PC-9 (cell line): ENCODE data around the gene TBPL1. TPM values are rescaled to one million over a fixed set of nuclear protein-coding genes. Genes with fewer than 3 reads are reported as not detected.

Source experiments
- BruUV-seq: library from RNA; stranded (reverse); fragments of 400-500 nt; replicated peaks from 2 replicates; lab custom pipeline; 2021; lab: Mats Ljungman, UMichigan
- CTCF ChIA-PET: fragments of 300-600 bp; sonication (Branson Sonifier 250); formaldehyde crosslinking; loops from one replicate; lab custom pipeline; 2022; ENCODE audit warnings: antibody characterized with exemption; lab: Charles Lee
- POLR2A ChIA-PET: fragments of 300-600 bp; sonication (Branson Sonifier 250); formaldehyde crosslinking; loops from one replicate; lab custom pipeline; 2022; ENCODE audit warnings: antibody characterized with exemption; ENCODE audit not compliant: unreplicated experiment; lab: Charles Lee
- DNase-seq, 2 experiments: peaks; one replicate each; pipeline versions ENCODE4 v3.0.0 to v3.0.0-alpha.2; 2015 to 2022; ENCODE audit warnings: mixed read lengths in 1 of 2
- H2AFZ ChIP-seq: fragments of 200-600 bp; sonication (generic); 2 replicates; pipeline ENCODE4 v1.8.1; 2017; ENCODE audit warnings: antibody characterized with exemption
- H3F3A ChIP-seq: fragments of 200-600 bp; sonication (generic); 2 replicates; pipeline ENCODE4 v1.8.1; 2017; ENCODE audit warnings: antibody characterized with exemption, mild to moderate bottlenecking, low read depth; ENCODE audit not compliant: insufficient read depth
- H3K27ac ChIP-seq: fragments of 200-600 bp; sonication (generic); 2 replicates; pipeline ENCODE4 v1.6.1; 2016; ENCODE audit warnings: mixed run types
- H3K27me3 ChIP-seq: fragments of 200-600 bp; sonication (generic); 2 replicates; pipeline ENCODE4 v1.6.1; 2016; ENCODE audit warnings: low read depth, mixed run types; ENCODE audit not compliant: insufficient read depth
- H3K36me3 ChIP-seq: fragments of 200-600 bp; sonication (generic); 2 replicates; pipeline ENCODE4 v1.6.1; 2016; ENCODE audit warnings: low read depth, mixed run types
- H3K4me1 ChIP-seq: fragments of 200-600 bp; sonication (generic); replicated peaks from 2 replicates; pipeline ENCODE4 v1.6.1; 2016; ENCODE audit warnings: mixed run types; ENCODE audit not compliant: insufficient read depth
- H3K4me2 ChIP-seq: fragments of 200-600 bp; sonication (generic); 2 replicates; pipeline ENCODE4 v1.6.1; 2017; ENCODE audit warnings: mixed run types
- H3K4me3 ChIP-seq: fragments of 200-600 bp; sonication (generic); 2 replicates; pipeline ENCODE4 v1.6.1; 2016; ENCODE audit warnings: mixed run types
- H3K79me2 ChIP-seq: fragments of 200-600 bp; sonication (generic); 2 replicates; pipeline ENCODE4 v1.6.1; 2017; ENCODE audit warnings: low read depth, mixed run types
- H3K9me2 ChIP-seq: fragments of 200-600 bp; sonication (generic); 2 replicates; pipeline ENCODE4 v1.8.1; 2017; ENCODE audit warnings: mild to moderate bottlenecking; ENCODE audit not compliant: insufficient read depth
- H3K9me3 ChIP-seq: fragments of 200-600 bp; sonication (generic); 2 replicates; pipeline ENCODE4 v1.8.1; 2016; ENCODE audit warnings: low read depth; ENCODE audit not compliant: insufficient read depth
- H4K20me1 ChIP-seq: fragments of 200-600 bp; sonication (generic); 2 replicates; pipeline ENCODE4 v1.8.1; 2017; ENCODE audit not compliant: insufficient read depth
- EZH2 ChIP-seq: fragments of 200-600 bp; sonication (generic); IDR thresholded peaks from 2 replicates; pipeline ENCODE4 v1.8.0; 2017; ENCODE audit warnings: antibody characterized with exemption, low read depth
- intact Hi-C: fragments of 100-400 bp; cut with micrococcal nuclease; formaldehyde crosslinking; loops from one replicate; pipeline ENCODE4 v1.10.0; 2022; ENCODE audit not compliant: unreplicated experiment
- total RNA-seq: library from RNA; stranded (reverse); gene quantifications from 2 replicates; pipeline ENCODE4 v1.2.3, GENCODE V29; 2021
- TF ChIP-seq, protein P1 (sequence below): fragments of 200-600 bp; sonication (generic); conservative IDR thresholded peaks from 2 replicates; pipeline ENCODE4 v1.6.1; 2017; ENCODE audit warnings: mixed run types, antibody characterized with exemption, mild to moderate bottlenecking, moderate library complexity

TBPL1 gene
- total RNA-seq, 1 experiment from 2014 or later, result 21.7 TPM

DNA sequence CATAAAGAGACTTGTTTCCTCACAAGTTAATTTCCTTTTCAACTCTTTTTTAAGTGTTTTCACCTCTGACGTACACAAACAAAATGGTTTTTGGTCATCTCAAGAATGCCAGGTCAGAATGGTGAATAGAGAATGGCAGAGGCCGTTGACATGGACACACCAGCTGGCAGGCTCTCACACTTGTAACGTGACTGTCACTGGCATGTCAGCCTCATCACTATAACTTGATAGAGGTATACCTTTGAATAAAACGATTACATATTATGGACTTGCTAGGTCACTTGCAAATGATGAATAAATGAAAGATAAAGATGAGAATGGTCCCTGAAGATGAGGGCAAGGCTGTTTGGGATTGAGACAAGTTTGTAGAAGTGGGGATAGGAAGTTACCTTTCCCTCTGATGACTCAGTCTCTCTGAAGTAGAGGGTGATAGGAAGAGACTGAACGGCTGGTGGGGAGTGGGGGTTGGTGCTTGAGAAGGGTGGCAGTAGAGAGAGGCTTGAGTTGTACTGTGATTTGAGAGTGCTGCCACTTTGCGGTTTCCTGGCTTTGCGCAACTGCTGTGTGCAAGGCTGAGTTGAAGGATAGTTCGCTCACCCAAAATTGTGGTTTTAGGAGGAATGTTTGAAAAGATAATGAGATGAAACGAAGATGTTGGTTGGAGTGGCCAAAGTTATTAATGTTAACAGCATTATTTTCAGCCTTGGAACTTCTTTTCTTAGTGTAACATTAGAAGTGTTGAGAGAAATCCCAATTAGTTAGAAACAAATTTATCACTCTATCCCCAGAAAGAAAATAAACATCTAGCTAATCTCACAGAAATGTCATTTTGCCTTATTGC, 30.3 kb downstream of the TBPL1 start:
- H4K20me1 ChIP-seq, result no peaks in the 10 kb centered on the region
- peaks cover 24% of the 10 kb centered on the region for H3K4me1 ChIP-seq
- peaks cover 7% of the 10 kb centered on the region; the same call in 1 of the 2 replicates for H3F3A ChIP-seq
- 0 out of 2 replicates have a peak overlapping the region, but pooled peaks have one; percentile 5 for H3K4me2 ChIP-seq
- ChIA-PET POLR2A (no interaction called here), CTCF (no interaction called here)
- intact Hi-C loops, result no loop called here
- TF ChIP-seq, protein P1, sequence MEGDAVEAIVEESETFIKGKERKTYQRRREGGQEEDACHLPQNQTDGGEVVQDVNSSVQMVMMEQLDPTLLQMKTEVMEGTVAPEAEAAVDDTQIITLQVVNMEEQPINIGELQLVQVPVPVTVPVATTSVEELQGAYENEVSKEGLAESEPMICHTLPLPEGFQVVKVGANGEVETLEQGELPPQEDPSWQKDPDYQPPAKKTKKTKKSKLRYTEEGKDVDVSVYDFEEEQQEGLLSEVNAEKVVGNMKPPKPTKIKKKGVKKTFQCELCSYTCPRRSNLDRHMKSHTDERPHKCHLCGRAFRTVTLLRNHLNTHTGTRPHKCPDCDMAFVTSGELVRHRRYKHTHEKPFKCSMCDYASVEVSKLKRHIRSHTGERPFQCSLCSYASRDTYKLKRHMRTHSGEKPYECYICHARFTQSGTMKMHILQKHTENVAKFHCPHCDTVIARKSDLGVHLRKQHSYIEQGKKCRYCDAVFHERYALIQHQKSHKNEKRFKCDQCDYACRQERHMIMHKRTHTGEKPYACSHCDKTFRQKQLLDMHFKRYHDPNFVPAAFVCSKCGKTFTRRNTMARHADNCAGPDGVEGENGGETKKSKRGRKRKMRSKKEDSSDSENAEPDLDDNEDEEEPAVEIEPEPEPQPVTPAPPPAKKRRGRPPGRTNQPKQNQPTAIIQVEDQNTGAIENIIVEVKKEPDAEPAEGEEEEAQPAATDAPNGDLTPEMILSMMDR, result no peak
- no peak for TF ChIP-seq EZH2
- H2AFZ ChIP-seq, result no peak overlapping the region
- no peaks in the 10 kb centered on the region for H3K9me2 ChIP-seq
- H3K9me3 ChIP-seq, result no peaks in the 10 kb centered on the region; the same call in 1 of the 2 replicates
- no peaks in the 10 kb centered on the region for H3K27me3 ChIP-seq
- peak; percentile 42 to 59 for DNase-seq
- peaks cover 37% of the 10 kb centered on the region for H3K36me3 ChIP-seq
- no TSS peak for BruUV-seq
- H3K79me2 ChIP-seq, result peaks cover 12% of the 10 kb centered on the region
- H3K27ac ChIP-seq, result peak overlapping the region; percentile 14; the same call in 1 of the 2 replicates
- no peak overlapping the region for H3K4me3 ChIP-seq

DNA sequence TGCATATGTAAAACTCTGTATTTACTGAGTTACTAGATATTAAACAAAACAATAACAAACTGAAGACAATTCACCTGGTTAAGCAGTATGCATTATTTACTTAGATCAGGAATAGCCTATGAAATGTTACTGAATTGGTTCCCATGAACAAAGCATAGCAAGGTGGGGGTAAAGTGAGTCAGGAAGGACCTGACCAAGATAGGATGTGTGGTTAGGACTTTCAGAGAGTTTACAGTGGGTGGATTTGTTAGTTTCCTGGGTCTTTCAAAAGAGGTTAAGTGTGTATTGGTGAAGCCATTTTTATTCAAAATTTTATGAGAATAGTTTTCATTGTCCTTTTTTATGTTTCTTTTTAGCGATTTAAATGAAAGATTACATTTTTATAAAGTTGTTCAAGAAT, 32.9 kb downstream of the TBPL1 start:
- no peak for TF ChIP-seq EZH2
- TF ChIP-seq, protein P1, result no peak
- Histone ChIP-seq H3K4me3 (no peak overlapping the region), H3F3A (peaks cover 19% of the 10 kb centered on the region), H3K4me1 (peaks cover 21% of the 10 kb centered on the region), H4K20me1 (no peaks in the 10 kb centered on the region), H2AFZ (no peak overlapping the region), H3K4me2 (no peak overlapping the region), H3K27me3 (no peaks in the 10 kb centered on the region), H3K36me3 (peaks cover 50% of the 10 kb centered on the region), H3K79me2 (no peaks in the 10 kb centered on the region), H3K9me2 (no peaks in the 10 kb centered on the region), H3K27ac (no peak overlapping the region), H3K9me3 (no peaks in the 10 kb centered on the region; the same call in none of the 2 replicates)
- no peak for DNase-seq
- ChIA-PET POLR2A (no interaction called here), CTCF (interaction anchor here (1.4 kb wide), 1 partner anchor 10 kb away, joined by 3 read pairs; no protein-coding TSS in a partner anchor)
- BruUV-seq, result no TSS peak
- intact Hi-C loops, result no loop called here

DNA sequence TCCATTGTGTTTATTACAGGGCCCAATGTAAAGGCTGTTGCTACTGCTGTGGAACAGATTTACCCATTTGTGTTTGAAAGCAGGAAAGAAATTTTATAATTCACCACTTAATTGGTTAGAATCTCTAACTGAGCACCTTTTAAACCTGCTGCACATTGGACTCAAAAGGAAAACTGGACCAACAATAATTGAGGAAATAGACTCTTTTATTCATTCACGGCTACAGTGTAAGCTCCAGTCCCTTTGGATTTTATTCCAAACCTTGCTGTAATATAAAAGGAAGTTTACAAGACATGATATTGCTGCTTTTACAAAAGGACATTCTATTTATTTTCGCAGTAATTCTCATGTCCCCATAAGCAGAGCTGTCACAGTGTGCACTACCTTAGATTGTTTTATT, 33.9 kb downstream of the TBPL1 start:
- H3F3A ChIP-seq, result peaks cover 26% of the 10 kb centered on the region
- H3K4me2 ChIP-seq, result no peak overlapping the region
- H3K9me3 ChIP-seq, result no peaks in the 10 kb centered on the region; the same call in 1 of the 2 replicates
- H3K27me3 ChIP-seq, result no peaks in the 10 kb centered on the region
- peaks cover 31% of the 10 kb centered on the region for H3K4me1 ChIP-seq
- no peak overlapping the region for H2AFZ ChIP-seq
- H3K79me2 ChIP-seq, result no peaks in the 10 kb centered on the region
- no peaks in the 10 kb centered on the region for H4K20me1 ChIP-seq
- intact Hi-C loops, result no loop called here
- TF ChIP-seq, protein P1, result no peak
- no peak for TF ChIP-seq EZH2
- H3K9me2 ChIP-seq, result no peaks in the 10 kb centered on the region
- no peak overlapping the region for H3K4me3 ChIP-seq
- H3K36me3 ChIP-seq, result peaks cover 45% of the 10 kb centered on the region
- CTCF ChIA-PET, result no interaction called here
- DNase-seq, result no peak
- no peak overlapping the region for H3K27ac ChIP-seq
- POLR2A ChIA-PET, result no interaction called here
- BruUV-seq, result no TSS peak
